COR-L47 (cell line): ENCODE data around the gene HPCA.
"Not testable (repeated sequence)": the region's sequence is repeated elsewhere in the genome, so short reads cannot be mapped to it uniquely, and the experiment has no call there.

Source experiments
- DNase-seq: peaks from one replicate; lab custom pipeline; 2025; lab: John Stamatoyannopoulos, UW

The HPCA gene

GRCh38 chr1:32903991-32904785 is 17.9 kb downstream of the HPCA start:
- no peak for DNase-seq

- peak; percentile 43 for DNase-seq
Observed at GRCh38 chr1:32904797-32905196, 18.5 kb downstream of the HPCA start.

- not testable (repeated sequence) for DNase-seq
Observed at GRCh38 chr1:32905588-32905987, 19.3 kb downstream of the HPCA start.

- DNase-seq, result no peak
Observed at GRCh38 chr1:32906654-32907053, 20.4 kb downstream of the HPCA start.

GRCh38 chr1:32907435-32907834 is 21.1 kb downstream of the HPCA start:
- no peak for DNase-seq

GRCh38 chr1:32910319-32910718 is 24.0 kb downstream of the HPCA start:
- no peak for DNase-seq

- DNase-seq, result no peak
Observed at GRCh38 chr1:32915766-32916706, 29.7 kb downstream of the HPCA start.

GRCh38 chr1:32917521-32917920 is 31.2 kb downstream of the HPCA start:
- no peak for DNase-seq

GRCh38 chr1:32918179-32918578 is 31.9 kb downstream of the HPCA start:
- no peak for DNase-seq

GRCh38 chr1:32919811-32920733 is 33.8 kb downstream of the HPCA start:
- DNase-seq, result no peak

- DNase-seq, result no peak
Observed at GRCh38 chr1:32920833-32921232, 34.5 kb downstream of the HPCA start.

GRCh38 chr1:32924881-32925344 is 38.6 kb downstream of the HPCA start:
- DNase-seq, result no peak

- DNase-seq, result no peak
Observed at GRCh38 chr1:32925403-32926162, 39.3 kb downstream of the HPCA start.

GRCh38 chr1:32926562-32926961 is 40.3 kb downstream of the HPCA start:
- no peak for DNase-seq

- DNase-seq, result no peak
Observed at GRCh38 chr1:32927441-32927840, 41.1 kb downstream of the HPCA start.

- DNase-seq, result no peak
Observed at GRCh38 chr1:32928285-32928684, 42.0 kb downstream of the HPCA start.

- DNase-seq, result no peak
Observed at GRCh38 chr1:32928715-32929114, 42.4 kb downstream of the HPCA start.

- DNase-seq, result no peak
Observed at GRCh38 chr1:32929366-32929765, 43.1 kb downstream of the HPCA start.

- no peak for DNase-seq
Observed at GRCh38 chr1:32931760-32932159, 45.5 kb downstream of the HPCA start.

GRCh38 chr1:32933742-32934322 is 47.5 kb downstream of the HPCA start:
- DNase-seq, result no peak

- DNase-seq, result no peak
Observed at GRCh38 chr1:32934535-32934934, 48.2 kb downstream of the HPCA start.
